Endothelial cell of umbilical vein (primary cell): ENCODE data around the gene NSD1.

Source experiments
- JUN ChIP-seq: IDR thresholded peaks from 2 replicates; pipeline ENCODE4 v1.6.1; 2011; ENCODE audit warnings: borderline replicate concordance, low read depth; ENCODE audit not compliant: insufficient read length, insufficient read depth
- POLR2AphosphoS5 ChIP-seq: IDR thresholded peaks from 2 replicates; pipeline ENCODE4 v1.6.1; 2012; ENCODE audit warnings: low read depth, mild to moderate bottlenecking, control low read depth, low read length, moderate library complexity; ENCODE audit not compliant: insufficient read depth
- TF ChIP-seq, protein P1 (sequence below), 2 donors: IDR thresholded peaks; 1 replicate in 1 of 2; 2 replicates in 1 of 2; pipeline ENCODE4 v1.5.1; 2011; ENCODE audit warnings: low read length in 2 of 2, mild to moderate bottlenecking in 2 of 2, moderate library complexity in 2 of 2, control low read depth in 1 of 2, inconsistent platforms in 1 of 2, low read depth in 1 of 2; ENCODE audit not compliant: insufficient read depth in 1 of 2; ENCODE audit errors: extremely low read depth in 1 of 2

DNA sequence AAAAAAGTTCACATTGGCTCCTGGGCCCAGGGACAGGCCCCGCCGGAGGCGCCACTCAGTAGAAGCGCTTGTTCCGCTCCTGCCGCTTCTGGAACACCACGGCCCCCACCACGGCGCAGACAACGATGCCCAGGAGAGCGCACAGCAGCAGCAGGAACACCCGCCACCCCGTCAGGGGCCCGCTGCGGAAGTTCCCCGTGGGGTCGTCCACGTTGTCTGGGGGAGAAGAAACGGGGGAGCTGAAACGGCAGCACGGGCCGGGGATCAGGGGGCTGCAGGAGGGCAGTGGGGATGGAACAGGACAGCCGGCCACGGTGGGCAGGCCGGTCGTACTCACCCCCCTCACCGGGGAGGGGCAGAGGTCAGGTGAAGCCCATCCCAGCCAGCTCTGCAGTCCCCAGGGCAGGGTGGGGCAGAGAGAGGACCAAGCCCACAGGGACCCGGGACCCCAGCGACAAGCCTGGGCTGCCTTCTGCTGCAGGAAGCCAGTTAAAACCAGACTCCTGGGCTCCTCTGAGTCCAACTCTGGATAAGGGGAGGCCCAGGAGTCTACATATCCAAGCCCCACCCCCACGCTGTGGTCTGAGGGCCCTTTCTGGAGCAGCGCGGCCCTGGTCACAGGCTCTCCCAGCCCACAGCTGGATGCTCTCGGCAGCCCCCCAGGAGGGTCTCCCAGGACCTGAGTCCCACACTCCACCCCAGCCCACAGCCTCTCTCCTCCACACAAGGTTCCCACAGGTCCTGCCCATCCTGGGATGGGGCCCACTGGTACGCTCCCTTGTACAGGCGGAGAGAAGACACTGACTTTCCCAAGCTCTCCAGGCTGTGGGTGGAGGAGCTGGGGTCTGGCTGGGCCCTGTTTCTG lies 198.7 kb downstream of the NSD1 start:
- TF ChIP-seq, protein P1, sequence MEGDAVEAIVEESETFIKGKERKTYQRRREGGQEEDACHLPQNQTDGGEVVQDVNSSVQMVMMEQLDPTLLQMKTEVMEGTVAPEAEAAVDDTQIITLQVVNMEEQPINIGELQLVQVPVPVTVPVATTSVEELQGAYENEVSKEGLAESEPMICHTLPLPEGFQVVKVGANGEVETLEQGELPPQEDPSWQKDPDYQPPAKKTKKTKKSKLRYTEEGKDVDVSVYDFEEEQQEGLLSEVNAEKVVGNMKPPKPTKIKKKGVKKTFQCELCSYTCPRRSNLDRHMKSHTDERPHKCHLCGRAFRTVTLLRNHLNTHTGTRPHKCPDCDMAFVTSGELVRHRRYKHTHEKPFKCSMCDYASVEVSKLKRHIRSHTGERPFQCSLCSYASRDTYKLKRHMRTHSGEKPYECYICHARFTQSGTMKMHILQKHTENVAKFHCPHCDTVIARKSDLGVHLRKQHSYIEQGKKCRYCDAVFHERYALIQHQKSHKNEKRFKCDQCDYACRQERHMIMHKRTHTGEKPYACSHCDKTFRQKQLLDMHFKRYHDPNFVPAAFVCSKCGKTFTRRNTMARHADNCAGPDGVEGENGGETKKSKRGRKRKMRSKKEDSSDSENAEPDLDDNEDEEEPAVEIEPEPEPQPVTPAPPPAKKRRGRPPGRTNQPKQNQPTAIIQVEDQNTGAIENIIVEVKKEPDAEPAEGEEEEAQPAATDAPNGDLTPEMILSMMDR (IDR thresholded peaks at IDR 0.05; ENCODE audit: extremely low read depth in 1 of 2, insufficient read depth in 1 of 2, low read depth in 1 of 2, low read length in 2 of 2): no peak
- TF ChIP-seq POLR2AphosphoS5 (no peak), JUN (no peak)
